Breast epithelium (tissue), 4 donors: ENCODE measurements around the gene LSM2. TPM values are rescaled to one million over a fixed set of nuclear protein-coding genes. Genes with fewer than 3 reads are reported as not detected.
"Not testable (repeated sequence)": the region's sequence is repeated elsewhere in the genome, so short reads cannot be mapped to it uniquely, and the experiment has no call there.

Source experiments
- DNase-seq, 2 donors: peaks; one replicate each; pipeline ENCODE4 v3.0.0-alpha.2; 2019; ENCODE audit warnings: low spot score in 2 of 2
- H3K27ac ChIP-seq, 2 donors: fragments of 200-600 bp; sonication (generic) in 1 of 2; one replicate each; pipeline ENCODE4 v1.5.1; 2016 to 2019; ENCODE audit warnings: mild to moderate bottlenecking in 1 of 2
- H3K27me3 ChIP-seq, 2 donors: fragments of 200-600 bp; sonication (generic) in 1 of 2; one replicate each; pipeline versions ENCODE4 v1.5.1 to v1.6.0; 2017 to 2019; ENCODE audit warnings: control low read depth in 1 of 2, mild to moderate bottlenecking in 1 of 2
- H3K36me3 ChIP-seq: fragments of 200-600 bp; one replicate; pipeline ENCODE4 v1.5.1; 2019
- H3K4me1 ChIP-seq, 2 donors: fragments of 200-600 bp; sonication (generic); one replicate each; pipeline ENCODE4 v1.5.1; 2016 to 2019; ENCODE audit warnings: control low read depth in 1 of 2
- H3K4me3 ChIP-seq, 3 donors: fragments of 200-600 bp; sonication (generic); 1 replicate in 2 of 3; 2 replicates in 1 of 3; pipeline ENCODE4 v1.5.1; 2016 to 2019; ENCODE audit warnings: mild to moderate bottlenecking in 3 of 3, moderate library complexity in 2 of 3
- H3K9me3 ChIP-seq, 2 donors: fragments of 200-600 bp; sonication (generic) in 1 of 2; one replicate each; pipeline ENCODE4 v1.5.1; 2016 to 2019; ENCODE audit warnings: control low read depth in 1 of 2
- POLR2A ChIP-seq: fragments of 450-650 bp; IDR thresholded peaks from one replicate; pipeline ENCODE4 v1.6.1; 2016; ENCODE audit warnings: antibody characterized with exemption, mild to moderate bottlenecking, moderate library complexity
- POLR2AphosphoS5 ChIP-seq, 3 donors: sonication (generic); formaldehyde crosslinking; IDR thresholded peaks; one replicate each; pipeline ENCODE4 v1.6.1; 2017; ENCODE audit warnings: antibody characterized with exemption in 3 of 3
- intact Hi-C: fragments of 100-400 bp; cut with DNase I; formaldehyde crosslinking; loops from one replicate; pipeline ENCODE4 v1.15.1; 2023; ENCODE audit warnings: low total_unique reads
- total RNA-seq, 3 donors: library from RNA; depleted of rRNA; stranded (reverse); fragments of >200 nt; gene quantifications; one replicate each; pipeline ENCODE4 v1.1.0, GENCODE V29; 2016
- TF ChIP-seq, protein P1 (sequence below), 3 donors: fragments of 450-650 bp; IDR thresholded peaks; one replicate each; pipeline ENCODE4 v1.5.1; 2016 to 2017; ENCODE audit warnings: antibody characterized with exemption in 3 of 3, mild to moderate bottlenecking in 3 of 3, moderate library complexity in 3 of 3

LSM2 gene
- total RNA-seq, 3 donors from 2014 or later = 28.7 to 39.7 (median 32.6) TPM

- Histone ChIP-seq H3K27me3 (no peaks in the 10 kb centered on the region), H3K9me3 (no peaks in the 10 kb centered on the region), H3K27ac (peak overlapping the region in 1 of 2 donors; percentile 26), H3K36me3 (no peaks in the 10 kb centered on the region), H3K4me3 (no peak overlapping the region), H3K4me1 (no peaks in the 10 kb centered on the region)
- intact Hi-C loops = no loop called here
- TF ChIP-seq POLR2A = no peak
- TF ChIP-seq, protein P1, sequence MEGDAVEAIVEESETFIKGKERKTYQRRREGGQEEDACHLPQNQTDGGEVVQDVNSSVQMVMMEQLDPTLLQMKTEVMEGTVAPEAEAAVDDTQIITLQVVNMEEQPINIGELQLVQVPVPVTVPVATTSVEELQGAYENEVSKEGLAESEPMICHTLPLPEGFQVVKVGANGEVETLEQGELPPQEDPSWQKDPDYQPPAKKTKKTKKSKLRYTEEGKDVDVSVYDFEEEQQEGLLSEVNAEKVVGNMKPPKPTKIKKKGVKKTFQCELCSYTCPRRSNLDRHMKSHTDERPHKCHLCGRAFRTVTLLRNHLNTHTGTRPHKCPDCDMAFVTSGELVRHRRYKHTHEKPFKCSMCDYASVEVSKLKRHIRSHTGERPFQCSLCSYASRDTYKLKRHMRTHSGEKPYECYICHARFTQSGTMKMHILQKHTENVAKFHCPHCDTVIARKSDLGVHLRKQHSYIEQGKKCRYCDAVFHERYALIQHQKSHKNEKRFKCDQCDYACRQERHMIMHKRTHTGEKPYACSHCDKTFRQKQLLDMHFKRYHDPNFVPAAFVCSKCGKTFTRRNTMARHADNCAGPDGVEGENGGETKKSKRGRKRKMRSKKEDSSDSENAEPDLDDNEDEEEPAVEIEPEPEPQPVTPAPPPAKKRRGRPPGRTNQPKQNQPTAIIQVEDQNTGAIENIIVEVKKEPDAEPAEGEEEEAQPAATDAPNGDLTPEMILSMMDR (IDR thresholded peaks at IDR 0.05) = no peak
- TF ChIP-seq POLR2AphosphoS5 (IDR thresholded peaks at IDR 0.05) = no peak
- no peak for DNase-seq
These were observed 9.8 kb downstream of the LSM2 start for GRCh38 chr6:31796993-31797385.

- peak; percentile 89 to 92 for DNase-seq
- Histone ChIP-seq H3K9me3 (no peaks in the 10 kb centered on the region), H3K4me1 (no peaks in the 10 kb centered on the region), H3K4me3 (peak within 1 kb of the TSS; percentile 74 to 88 (median 75)), H3K36me3 (no peaks in the 10 kb centered on the region), H3K27me3 (no peaks in the 10 kb centered on the region), H3K27ac (peak within 1 kb of the TSS; percentile 97 to 99)
- TF ChIP-seq POLR2AphosphoS5 (IDR thresholded peaks at IDR 0.05) (peak in 2 of 3 donors; percentile 35 to 45), POLR2A (no peak)
- TF ChIP-seq, protein P1 (IDR thresholded peaks at IDR 0.05) = peak; percentile 68 to 97 (median 83)
- intact Hi-C loops = no loop called here
These were observed 11.0 kb downstream of the LSM2 start, which contains the start of gene VARS1 for GRCh38 chr6:31795616-31796298. VARS1 (minus strand) TSS chr6:31795752; CDS start chr6:31795217, 535 bp downstream.

- H3K9me3 ChIP-seq = no peaks in the 10 kb centered on the region
- H3K27me3 ChIP-seq = no peaks in the 10 kb centered on the region
- DNase-seq = no peak
- H3K36me3 ChIP-seq = no peaks in the 10 kb centered on the region
- peak in 1 of 3 donors; percentile 9 for TF ChIP-seq POLR2AphosphoS5 (IDR thresholded peaks at IDR 0.05)
- TF ChIP-seq, protein P1 (IDR thresholded peaks at IDR 0.05) = no peak
- TF ChIP-seq POLR2A = no peak
- intact Hi-C loops = no loop called here
- H3K4me1 ChIP-seq = no peaks in the 10 kb centered on the region
- peak overlapping the region; percentile 97 to 99 for H3K27ac ChIP-seq
- H3K4me3 ChIP-seq = peak overlapping the region; percentile 74 to 88 (median 75)
These were observed 11.7 kb downstream of the LSM2 start for GRCh38 chr6:31794866-31795615.

GRCh38 chr6:31794294-31794865 lies 12.4 kb downstream of the LSM2 start:
- DNase-seq = no peak
- Histone ChIP-seq H3K4me1 (no peaks in the 10 kb centered on the region), H3K4me3 (peak overlapping the region; percentile 74 to 88 (median 75)), H3K27ac (peak overlapping the region; percentile 97 to 99), H3K36me3 (no peaks in the 10 kb centered on the region), H3K9me3 (no peaks in the 10 kb centered on the region), H3K27me3 (no peaks in the 10 kb centered on the region)
- no peak for TF ChIP-seq POLR2AphosphoS5 (IDR thresholded peaks at IDR 0.05)
- TF ChIP-seq, protein P1 (IDR thresholded peaks at IDR 0.05) = no peak
- TF ChIP-seq POLR2A = no peak
- intact Hi-C loops = no loop called here

DNA sequence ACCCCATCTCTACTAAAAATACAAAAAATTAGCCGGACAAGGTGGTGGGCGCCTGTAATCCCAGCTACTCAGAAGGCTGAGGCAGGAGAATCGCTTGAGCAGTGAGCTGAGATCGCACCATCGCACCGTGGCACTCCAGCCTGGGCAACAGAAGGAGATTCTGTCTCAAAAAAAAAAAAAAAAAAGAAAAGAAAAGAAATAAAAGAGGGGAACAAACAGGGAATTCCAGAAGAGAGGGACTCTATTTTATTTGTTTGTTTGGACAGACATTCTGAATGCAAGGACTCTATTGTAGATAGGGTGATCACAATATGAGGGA lies 12.9 kb downstream of the LSM2 start:
- intact Hi-C loops, H3K36me3 ChIP-seq, H3K9me3 ChIP-seq, H3K4me1 ChIP-seq, H3K27me3 ChIP-seq, DNase-seq: not testable (repeated sequence)
- peak overlapping the region in 2 of 3 donors; percentile 74 to 88 for H3K4me3 ChIP-seq
- H3K27ac ChIP-seq = peak overlapping the region in 1 of 2 donors; percentile 97
